IMR-90 (cell line): ENCODE measurements around the gene MAN1A2. TPM values are rescaled to one million over a fixed set of nuclear protein-coding genes. Genes with fewer than 3 reads are reported as not detected.

ENCODE experiments used
- ATAC-seq: fragments of 200-7000 bp; cut with Tn5 transposase; 2 replicates; pipeline ENCODE4 v1.9.1; 2020; ENCODE audit warnings: low read depth, mild to moderate bottlenecking, moderate library complexity
- BruUV-seq: library from RNA; stranded (reverse); fragments of 400-500 nt; replicated peaks from 2 replicates; lab custom pipeline; 2021; lab: Mats Ljungman, UMichigan
- CTCF ChIA-PET: fragments of 300-600 bp; formaldehyde crosslinking; extraction: SDS; loops from one replicate; lab custom pipeline; 2021; ENCODE audit warnings: antibody characterized with exemption; lab: Yijun Ruan, JAX
- POLR2A ChIA-PET: fragments of 300-600 bp; sonication (Branson Sonifier 250); formaldehyde crosslinking; loops from one replicate; lab custom pipeline; 2022; ENCODE audit warnings: antibody characterized with exemption; ENCODE audit not compliant: unreplicated experiment; lab: Charles Lee
- DNase-seq: peaks from one replicate; pipeline ENCODE4 v3.0.0; 2013
- H2AFZ ChIP-seq: replicated peaks from 2 replicates; pipeline ENCODE3; 2013; ENCODE audit warnings: low read length, mild to moderate bottlenecking; ENCODE audit not compliant: poor library complexity
- H2AK5ac ChIP-seq: 2 replicates; pipeline ENCODE4 v1.6.1; 2013; ENCODE audit warnings: low read depth, low read length, inconsistent platforms
- H2AK9ac ChIP-seq: replicated peaks from 2 replicates; pipeline ENCODE3; 2013; ENCODE audit warnings: mild to moderate bottlenecking, low read depth, low read length, moderate library complexity; ENCODE audit not compliant: poor library complexity
- H2BK120ac ChIP-seq: 2 replicates; pipeline ENCODE4 v1.6.1; 2013; ENCODE audit warnings: low read depth, low read length, inconsistent platforms
- H2BK15ac ChIP-seq: 3 replicates; pipeline ENCODE4 v1.6.1; 2013; ENCODE audit warnings: low read depth, low read length, inconsistent platforms
- H2BK20ac ChIP-seq: 2 replicates; pipeline ENCODE4 v1.6.1; 2013; ENCODE audit warnings: low read depth, mild to moderate bottlenecking, inconsistent platforms, low read length, moderate library complexity
- H2BK5ac ChIP-seq: 2 replicates; pipeline ENCODE4 v1.6.1; 2013; ENCODE audit warnings: mild to moderate bottlenecking, low read depth, low read length, inconsistent platforms; ENCODE audit not compliant: poor library complexity, severe bottlenecking
- H3K14ac ChIP-seq: replicated peaks from 2 replicates; pipeline ENCODE4 v1.6.1; 2013; ENCODE audit warnings: low read depth, low read length, inconsistent platforms
- H3K18ac ChIP-seq: 2 replicates; pipeline ENCODE4 v1.6.1; 2013; ENCODE audit warnings: low read depth, low read length, control low read depth
- H3K23ac ChIP-seq: 2 replicates; pipeline ENCODE4 v1.6.1; 2013; ENCODE audit warnings: low read depth, low read length, inconsistent platforms
- H3K27ac ChIP-seq: 2 replicates; pipeline ENCODE4 v1.5.1; 2013; ENCODE audit warnings: mild to moderate bottlenecking, control low read depth, low read length; ENCODE audit not compliant: insufficient read depth
- H3K27me3 ChIP-seq: 2 replicates; pipeline ENCODE4 v1.6.1; 2013; ENCODE audit warnings: low read length; ENCODE audit not compliant: control insufficient read depth, insufficient read depth
- H3K36me3 ChIP-seq: 2 replicates; pipeline ENCODE4 v1.6.1; 2013; ENCODE audit warnings: low read length, mixed read lengths; ENCODE audit not compliant: control insufficient read depth, insufficient read depth
- H3K4ac ChIP-seq: 2 replicates; pipeline ENCODE4 v1.6.1; 2013; ENCODE audit warnings: low read depth, low read length, inconsistent platforms
- H3K4me1 ChIP-seq: 2 replicates; pipeline ENCODE4 v1.6.1; 2013; ENCODE audit warnings: low read length, mixed read lengths; ENCODE audit not compliant: control insufficient read depth, insufficient read depth
- H3K4me2 ChIP-seq: 2 replicates; pipeline ENCODE4 v1.6.1; 2013; ENCODE audit warnings: low read depth, mild to moderate bottlenecking, control low read depth, low read length, moderate library complexity
- H3K4me3 ChIP-seq: 2 replicates; pipeline ENCODE4 v1.5.1; 2013; ENCODE audit warnings: low read depth, mild to moderate bottlenecking, control low read depth, low read length, moderate library complexity; ENCODE audit not compliant: insufficient read depth
- H3K56ac ChIP-seq: 2 replicates; pipeline ENCODE4 v1.6.1; 2013; ENCODE audit warnings: low read length, inconsistent platforms; ENCODE audit not compliant: insufficient read depth; ENCODE audit errors: extremely low read depth
- H3K79me1 ChIP-seq, 2 experiments: 2 replicates each; pipeline ENCODE4 v1.6.1; 2013; ENCODE audit warnings: low read length in 2 of 2, inconsistent platforms in 1 of 2, low read depth in 1 of 2
- H3K9ac ChIP-seq: 2 replicates; pipeline ENCODE4 v1.6.1; 2013; ENCODE audit warnings: low read depth, low read length, control low read depth
- H3K9me1 ChIP-seq: 2 replicates; pipeline ENCODE4 v1.6.1; 2013; ENCODE audit warnings: low read length, inconsistent platforms; ENCODE audit not compliant: insufficient read depth
- H3K9me3 ChIP-seq: 2 replicates; pipeline ENCODE4 v1.6.1; 2013; ENCODE audit warnings: low read length; ENCODE audit not compliant: control insufficient read depth, insufficient read depth
- H4K20me1 ChIP-seq: 2 replicates; pipeline ENCODE4 v1.6.1; 2013; ENCODE audit warnings: low read length, inconsistent platforms; ENCODE audit not compliant: insufficient read depth
- H4K5ac ChIP-seq: 2 replicates; pipeline ENCODE4 v1.6.1; 2013; ENCODE audit warnings: mild to moderate bottlenecking, low read depth, low read length, control low read depth
- H4K8ac ChIP-seq, 2 experiments: 2 replicates each; pipeline ENCODE4 v1.6.1; 2013; ENCODE audit warnings: low read depth in 2 of 2, low read length in 2 of 2, control low read depth in 1 of 2, inconsistent platforms in 1 of 2
- H4K91ac ChIP-seq: 2 replicates; pipeline ENCODE4 v1.6.1; 2013; ENCODE audit warnings: low read depth, low read length, inconsistent platforms; ENCODE audit not compliant: insufficient read depth
- BHLHE40 ChIP-seq: fragments of 150-350 bp; IDR thresholded peaks from 2 replicates; pipeline ENCODE4 v1.6.1; 2016; ENCODE audit warnings: mild to moderate bottlenecking, low read depth, low read length
- CEBPB ChIP-seq: IDR thresholded peaks from 2 replicates; pipeline ENCODE4 v1.6.1; 2012; ENCODE audit warnings: low read depth, low read length, improper control_type of control experiment
- CHD1 ChIP-seq: IDR thresholded peaks from 2 replicates; pipeline ENCODE4 v1.6.1; 2012; ENCODE audit warnings: low read depth, low read length, improper control_type of control experiment
- ELK1 ChIP-seq: fragments of 150-350 bp; IDR thresholded peaks from 2 replicates; pipeline ENCODE4 v1.6.1; 2016; ENCODE audit warnings: low read depth, mild to moderate bottlenecking, low read length, moderate library complexity, borderline replicate concordance
- FOS ChIP-seq: fragments of 150-350 bp; IDR thresholded peaks from 2 replicates; pipeline ENCODE4 v1.6.1; 2016; ENCODE audit warnings: low read depth, low read length
- MAFK ChIP-seq: IDR thresholded peaks from 2 replicates; pipeline ENCODE4 v1.6.1; 2012; ENCODE audit warnings: low read depth, low read length, improper control_type of control experiment
- MAZ ChIP-seq: IDR thresholded peaks from 2 replicates; pipeline ENCODE4 v1.6.1; 2012; ENCODE audit warnings: low read depth, mild to moderate bottlenecking, low read length, improper control_type of control experiment, moderate library complexity, borderline replicate concordance
- MXI1 ChIP-seq: IDR thresholded peaks from 2 replicates; pipeline ENCODE4 v1.6.1; 2012; ENCODE audit warnings: low read depth, mild to moderate bottlenecking, low read length, moderate library complexity, borderline replicate concordance
- NFE2L2 ChIP-seq: fragments of 150-350 bp; IDR thresholded peaks from 2 replicates; pipeline ENCODE4 v1.6.1; 2016; ENCODE audit warnings: low read depth, mild to moderate bottlenecking, low read length
- POLR2A ChIP-seq: IDR thresholded peaks from 2 replicates; pipeline ENCODE4 v1.6.1; 2012; ENCODE audit warnings: mild to moderate bottlenecking, low read depth, low read length
- RAD21 ChIP-seq: IDR thresholded peaks from 2 replicates; pipeline ENCODE4 v1.6.1; 2012; ENCODE audit warnings: low read length, improper control_type of control experiment
- RCOR1 ChIP-seq: IDR thresholded peaks from 2 replicates; pipeline ENCODE4 v1.6.1; 2012; ENCODE audit warnings: mild to moderate bottlenecking, low read length, improper control_type of control experiment; ENCODE audit not compliant: insufficient replicate concordance
- RFX5 ChIP-seq: IDR thresholded peaks from 2 replicates; pipeline ENCODE4 v1.8.0; 2012; ENCODE audit warnings: low read depth, mild to moderate bottlenecking, low read length, moderate library complexity
- SMC3 ChIP-seq: fragments of 150-350 bp; IDR thresholded peaks from 2 replicates; pipeline ENCODE4 v1.6.1; 2016; ENCODE audit warnings: low read depth, mild to moderate bottlenecking, antibody characterized with exemption, low read length, moderate library complexity
- dilution Hi-C: fragments of 300-500 bp; cut with HindIII; formaldehyde crosslinking; loops from one replicate; pipeline ENCODE4 v1.14.3; 2018; ENCODE audit warnings: low sequenced_read_pairs; ENCODE audit not compliant: unreplicated experiment
- in situ Hi-C: fragments of 300-500 bp; cut with MboI; formaldehyde crosslinking; loops from 3 replicates; pipeline ENCODE4 v1.14.3; 2019; ENCODE audit warnings: low sequenced_read_pairs, inconsistent platforms, mixed read lengths
- intact Hi-C: fragments of 100-400 bp; cut with micrococcal nuclease; formaldehyde crosslinking; loops from 2 replicates; pipeline ENCODE4 v1.10.0; 2022
- polyA plus RNA-seq, 3 experiments: library from polyadenylated mRNA; depleted of rRNA; stranded (reverse); fragments of >200 nt; gene quantifications; 2 replicates each; pipeline ENCODE4 v1.2.3, GENCODE V29; 2012; ENCODE audit warnings: low replicate concordance in 1 of 3
- total RNA-seq: library from RNA; depleted of rRNA; stranded (reverse); fragments of >200 nt; gene quantifications from 2 replicates; pipeline ENCODE4 v1.2.3, GENCODE V29; 2012
- TF ChIP-seq, protein P1 (sequence below): conservative IDR thresholded peaks from 2 replicates; pipeline ENCODE4 v1.5.1; 2012; ENCODE audit warnings: mild to moderate bottlenecking, low read depth, low read length, improper control_type of control experiment
- TF ChIP-seq, protein P2 (sequence below): fragments of 150-350 bp; IDR thresholded peaks from 2 replicates; pipeline ENCODE4 v1.6.1; 2017; ENCODE audit warnings: mild to moderate bottlenecking, antibody characterized with exemption, low read length, low read depth

MAN1A2 gene
- total and polyA plus RNA-seq, 2 of the 4 experiments (the other 2 are of a cell fraction), result 12.4 to 29.4 TPM

GRCh38 chr1:117466761-117467160, 99.5 kb downstream of the MAN1A2 start:
- Histone ChIP-seq H4K91ac (no peak overlapping the region), H3K23ac (no peak overlapping the region), H3K4me1 (no peaks in the 10 kb centered on the region), H2AK5ac (no peak overlapping the region), H3K9ac (no peak overlapping the region), H2AFZ (no peak overlapping the region), H4K8ac (no peak overlapping the region), H4K20me1 (no peaks in the 10 kb centered on the region), H3K79me1 (0 out of 4 replicates have a peak, but pooled peaks cover 0 to 4% of the 10 kb centered on the region in 2 experiments), H2BK120ac (no peak overlapping the region), H3K14ac (no peak overlapping the region), H3K18ac (no peak overlapping the region), H3K4me2 (no peak overlapping the region), H3K4me3 (no peak overlapping the region), H3K56ac (no peak overlapping the region), H2AK9ac (no peak overlapping the region), H4K5ac (no peak overlapping the region), H3K9me3 (no peaks in the 10 kb centered on the region), H3K4ac (no peak overlapping the region), H3K9me1 (no peaks in the 10 kb centered on the region), H3K36me3 (0 out of 2 replicates have a peak, but pooled peaks cover 2% of the 10 kb centered on the region), H2BK15ac (no peak overlapping the region), H2BK20ac (no peak overlapping the region), H3K27ac (no peak overlapping the region), H2BK5ac (no peak overlapping the region), H3K27me3 (no peaks in the 10 kb centered on the region)
- ChIA-PET CTCF (no interaction called here), POLR2A (no interaction called here)
- BruUV-seq, result no TSS peak
- TF ChIP-seq, protein P1, sequence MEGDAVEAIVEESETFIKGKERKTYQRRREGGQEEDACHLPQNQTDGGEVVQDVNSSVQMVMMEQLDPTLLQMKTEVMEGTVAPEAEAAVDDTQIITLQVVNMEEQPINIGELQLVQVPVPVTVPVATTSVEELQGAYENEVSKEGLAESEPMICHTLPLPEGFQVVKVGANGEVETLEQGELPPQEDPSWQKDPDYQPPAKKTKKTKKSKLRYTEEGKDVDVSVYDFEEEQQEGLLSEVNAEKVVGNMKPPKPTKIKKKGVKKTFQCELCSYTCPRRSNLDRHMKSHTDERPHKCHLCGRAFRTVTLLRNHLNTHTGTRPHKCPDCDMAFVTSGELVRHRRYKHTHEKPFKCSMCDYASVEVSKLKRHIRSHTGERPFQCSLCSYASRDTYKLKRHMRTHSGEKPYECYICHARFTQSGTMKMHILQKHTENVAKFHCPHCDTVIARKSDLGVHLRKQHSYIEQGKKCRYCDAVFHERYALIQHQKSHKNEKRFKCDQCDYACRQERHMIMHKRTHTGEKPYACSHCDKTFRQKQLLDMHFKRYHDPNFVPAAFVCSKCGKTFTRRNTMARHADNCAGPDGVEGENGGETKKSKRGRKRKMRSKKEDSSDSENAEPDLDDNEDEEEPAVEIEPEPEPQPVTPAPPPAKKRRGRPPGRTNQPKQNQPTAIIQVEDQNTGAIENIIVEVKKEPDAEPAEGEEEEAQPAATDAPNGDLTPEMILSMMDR, result no peak
- no peak for TF ChIP-seq ELK1
- TF ChIP-seq RAD21, result no peak
- TF ChIP-seq POLR2A, result no peak
- no peak for TF ChIP-seq RFX5
- no peak for TF ChIP-seq CHD1
- no peak for TF ChIP-seq NFE2L2
- TF ChIP-seq BHLHE40, result no peak
- no peak for TF ChIP-seq SMC3
- TF ChIP-seq MXI1, result no peak
- TF ChIP-seq CEBPB, result no peak
- no peak for TF ChIP-seq MAFK
- no peak for TF ChIP-seq MAZ
- TF ChIP-seq FOS, result no peak
- TF ChIP-seq, protein P2, sequence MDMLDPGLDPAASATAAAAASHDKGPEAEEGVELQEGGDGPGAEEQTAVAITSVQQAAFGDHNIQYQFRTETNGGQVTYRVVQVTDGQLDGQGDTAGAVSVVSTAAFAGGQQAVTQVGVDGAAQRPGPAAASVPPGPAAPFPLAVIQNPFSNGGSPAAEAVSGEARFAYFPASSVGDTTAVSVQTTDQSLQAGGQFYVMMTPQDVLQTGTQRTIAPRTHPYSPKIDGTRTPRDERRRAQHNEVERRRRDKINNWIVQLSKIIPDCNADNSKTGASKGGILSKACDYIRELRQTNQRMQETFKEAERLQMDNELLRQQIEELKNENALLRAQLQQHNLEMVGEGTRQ, result no peak
- TF ChIP-seq RCOR1, result no peak
- intact Hi-C loops, result no loop called here
- ATAC-seq (peak; percentile 56), DNase-seq (peak; percentile 13)
- in situ Hi-C loops, result no loop called here
- dilution Hi-C loops, result no loop called here
